ENCODE measurements around the gene ZMPSTE24. TPM values are rescaled to one million over a fixed set of nuclear protein-coding genes. Genes with fewer than 3 reads are reported as not detected.

ZMPSTE24 gene
- total RNA-seq, 1 experiment from 2014 or later, result 31.3 TPM

- intact Hi-C loops (cut with micrococcal nuclease), result no loop called here
- TF ChIP-seq, protein P1, sequence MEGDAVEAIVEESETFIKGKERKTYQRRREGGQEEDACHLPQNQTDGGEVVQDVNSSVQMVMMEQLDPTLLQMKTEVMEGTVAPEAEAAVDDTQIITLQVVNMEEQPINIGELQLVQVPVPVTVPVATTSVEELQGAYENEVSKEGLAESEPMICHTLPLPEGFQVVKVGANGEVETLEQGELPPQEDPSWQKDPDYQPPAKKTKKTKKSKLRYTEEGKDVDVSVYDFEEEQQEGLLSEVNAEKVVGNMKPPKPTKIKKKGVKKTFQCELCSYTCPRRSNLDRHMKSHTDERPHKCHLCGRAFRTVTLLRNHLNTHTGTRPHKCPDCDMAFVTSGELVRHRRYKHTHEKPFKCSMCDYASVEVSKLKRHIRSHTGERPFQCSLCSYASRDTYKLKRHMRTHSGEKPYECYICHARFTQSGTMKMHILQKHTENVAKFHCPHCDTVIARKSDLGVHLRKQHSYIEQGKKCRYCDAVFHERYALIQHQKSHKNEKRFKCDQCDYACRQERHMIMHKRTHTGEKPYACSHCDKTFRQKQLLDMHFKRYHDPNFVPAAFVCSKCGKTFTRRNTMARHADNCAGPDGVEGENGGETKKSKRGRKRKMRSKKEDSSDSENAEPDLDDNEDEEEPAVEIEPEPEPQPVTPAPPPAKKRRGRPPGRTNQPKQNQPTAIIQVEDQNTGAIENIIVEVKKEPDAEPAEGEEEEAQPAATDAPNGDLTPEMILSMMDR (IDR thresholded peaks at IDR 0.05; ENCODE audit: unreplicated experiment), result no peak
- ChIA-PET CTCF (no interaction called here), POLR2A (no interaction called here)
- H3K27me3 Mint-ChIP-seq (ENCODE audit: insufficient read depth, unreplicated experiment), result no peaks in the 10 kb centered on the region
- H3K4me1 Mint-ChIP-seq (ENCODE audit: insufficient read depth, unreplicated experiment), result peaks cover 13% of the 10 kb centered on the region
- DNase-seq (ENCODE audit: unreplicated experiment), result no peak
- H3K36me3 Mint-ChIP-seq (ENCODE audit: insufficient read depth, unreplicated experiment), result peaks cover 13% of the 10 kb centered on the region
- H3K4me3 Mint-ChIP-seq (ENCODE audit: unreplicated experiment), result no peak overlapping the region
- BruUV-seq (replicated peaks), result no TSS peak
- peak overlapping the region; percentile 44 for H3K27ac Mint-ChIP-seq (ENCODE audit: low read depth, unreplicated experiment)
- H3K9me3 Mint-ChIP-seq (ENCODE audit: unreplicated experiment), result no peaks in the 10 kb centered on the region
Measured at GRCh38 chr1:40244138-40244744, 13.8 kb upstream of the ZMPSTE24 start.

DNA sequence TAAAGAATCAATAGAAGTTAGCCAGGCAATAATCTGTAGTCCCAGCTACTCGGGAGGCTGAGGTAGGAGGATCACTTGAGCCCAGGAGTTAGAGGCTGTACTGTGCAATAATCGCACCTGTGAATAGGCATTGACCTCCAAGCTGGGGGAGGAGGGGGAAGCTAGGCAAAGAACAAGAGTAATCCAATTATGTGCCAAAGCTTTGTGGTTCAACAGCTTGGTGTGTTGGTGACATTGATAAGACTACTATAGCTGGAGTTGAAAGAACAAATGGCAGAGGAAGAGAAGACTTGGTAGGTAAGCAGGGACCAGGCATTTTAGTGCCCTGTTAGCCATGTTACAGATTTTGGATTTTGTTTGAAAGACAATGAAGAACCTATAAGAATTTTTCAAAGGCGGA lies 12.3 kb upstream of the ZMPSTE24 start:
- no peaks in the 10 kb centered on the region for H3K27me3 Mint-ChIP-seq (ENCODE audit: insufficient read depth, unreplicated experiment)
- H3K4me1 Mint-ChIP-seq (ENCODE audit: insufficient read depth, unreplicated experiment), result peaks cover 13% of the 10 kb centered on the region
- H3K36me3 Mint-ChIP-seq (ENCODE audit: insufficient read depth, unreplicated experiment), result peaks cover 13% of the 10 kb centered on the region
- no TSS peak for BruUV-seq (replicated peaks)
- no peak overlapping the region for H3K4me3 Mint-ChIP-seq (ENCODE audit: unreplicated experiment)
- ChIA-PET POLR2A (interaction anchor here (0.6 kb wide), 1 partner anchor 14 kb away, joined by 3 read pairs; no protein-coding TSS in a partner anchor), CTCF (interaction anchor here (0.6 kb wide), 1 partner anchor 75 kb away, joined by 3 read pairs; no protein-coding TSS in a partner anchor)
- H3K27ac Mint-ChIP-seq (ENCODE audit: low read depth, unreplicated experiment), result no peak overlapping the region
- no peaks in the 10 kb centered on the region for H3K9me3 Mint-ChIP-seq (ENCODE audit: unreplicated experiment)
- DNase-seq (ENCODE audit: unreplicated experiment), result no peak
- intact Hi-C loops (cut with micrococcal nuclease), result no loop called here
- TF ChIP-seq, protein P1 (IDR thresholded peaks at IDR 0.05; ENCODE audit: unreplicated experiment), result no peak

DNA sequence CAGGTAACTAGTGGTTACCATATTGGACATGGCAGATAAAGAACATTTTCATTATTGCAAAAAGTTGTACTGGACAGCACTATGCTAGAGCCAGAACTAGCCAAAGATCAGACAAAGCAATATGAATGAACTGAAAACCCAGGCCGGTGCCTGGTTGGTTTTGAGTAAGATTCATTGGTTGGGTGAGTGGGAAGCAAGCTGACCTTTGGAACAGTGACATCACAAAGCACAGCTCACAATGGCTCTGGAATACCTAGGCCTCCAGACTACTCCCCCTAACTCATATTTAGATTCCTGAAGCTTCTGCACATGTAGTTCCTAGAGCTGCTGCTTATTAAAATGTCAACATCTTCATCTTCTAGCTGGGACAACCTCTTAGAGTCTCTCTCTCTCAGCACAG lies 10.4 kb upstream of the ZMPSTE24 start, which contains the start of gene TMCO2:
TSS of gene TMCO2 (plus strand) at position 283 of the 400 bp plus-strand sequence. CDS start at position 340, 57 bp downstream.
- Mint-ChIP-seq H3K36me3 (ENCODE audit: insufficient read depth, unreplicated experiment) (no peaks in the 10 kb centered on the region), H3K27me3 (ENCODE audit: insufficient read depth, unreplicated experiment) (no peaks in the 10 kb centered on the region), H3K27ac (ENCODE audit: low read depth, unreplicated experiment) (no peak within 1 kb of the TSS), H3K9me3 (ENCODE audit: unreplicated experiment) (no peaks in the 10 kb centered on the region), H3K4me3 (ENCODE audit: unreplicated experiment) (no peak within 1 kb of the TSS), H3K4me1 (ENCODE audit: insufficient read depth, unreplicated experiment) (peaks cover 7% of the 10 kb centered on the region)
- TF ChIP-seq, protein P1 (IDR thresholded peaks at IDR 0.05; ENCODE audit: unreplicated experiment), result no peak
- DNase-seq (ENCODE audit: unreplicated experiment), result no peak
- intact Hi-C loops (cut with micrococcal nuclease), result no loop called here
- ChIA-PET CTCF (interaction anchor here (0.6 to 0.7 kb wide), 2 partner anchors 95 to 157 kb away, joined by 3 read pairs; no protein-coding TSS in a partner anchor), POLR2A (interaction anchor here (0.6 to 1.4 kb wide), 2 partner anchors 9 to 81 kb away, joined by 3 read pairs; no protein-coding TSS in a partner anchor)
- BruUV-seq (replicated peaks), result no TSS peak

DNA sequence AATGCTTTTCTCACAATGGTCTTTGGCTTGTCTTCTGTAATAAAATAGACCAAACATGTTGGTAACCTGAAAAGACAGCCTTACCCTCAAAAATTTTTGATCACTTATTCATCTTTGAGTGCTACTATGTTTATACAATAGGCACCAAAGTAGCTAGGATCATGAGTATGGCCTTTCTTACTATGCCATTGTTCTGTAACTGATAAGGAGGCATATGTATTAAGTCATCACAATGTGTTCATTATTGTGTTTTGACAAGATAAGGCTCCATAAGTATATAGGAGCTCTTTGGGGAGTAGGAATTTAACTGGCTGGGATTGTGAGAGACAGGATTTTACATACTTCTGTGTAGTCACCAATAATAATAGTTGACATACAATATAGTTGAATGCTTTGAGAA lies 9.6 kb upstream of the ZMPSTE24 start:
- CTCF ChIA-PET, result interaction anchor here (0.6 to 1.0 kb wide), 3 partner anchors 9 to 156 kb away, joined by 3 to 5 read pairs (median 3); no protein-coding TSS in a partner anchor
- Mint-ChIP-seq H3K4me1 (ENCODE audit: insufficient read depth, unreplicated experiment) (peaks cover 7% of the 10 kb centered on the region), H3K9me3 (ENCODE audit: unreplicated experiment) (no peaks in the 10 kb centered on the region), H3K36me3 (ENCODE audit: insufficient read depth, unreplicated experiment) (no peaks in the 10 kb centered on the region), H3K27me3 (ENCODE audit: insufficient read depth, unreplicated experiment) (no peaks in the 10 kb centered on the region), H3K4me3 (ENCODE audit: unreplicated experiment) (no peak overlapping the region), H3K27ac (ENCODE audit: low read depth, unreplicated experiment) (no peak overlapping the region)
- intact Hi-C loops (cut with micrococcal nuclease), result no loop called here
- POLR2A ChIA-PET, result interaction anchor here (0.6 to 1.4 kb wide), 2 partner anchors 8 to 128 kb away, joined by 3 read pairs; no protein-coding TSS in a partner anchor
- TF ChIP-seq, protein P1 (IDR thresholded peaks at IDR 0.05; ENCODE audit: unreplicated experiment), result no peak
- BruUV-seq (replicated peaks), result no TSS peak
- DNase-seq (ENCODE audit: unreplicated experiment), result no peak
